Measurements from ENCODE around the gene ELOVL5. TPM values are rescaled to one million over a fixed set of nuclear protein-coding genes. Genes with fewer than 3 reads are reported as not detected.

The ELOVL5 gene
- total RNA-seq (42.0 TPM), polyA plus RNA-seq (ENCODE audit: insufficient read depth, low read depth, low replicate concordance) (20.5 TPM)
- long read RNA-seq, donor 1, transcript ELOVL5-201 (8 exons, 2,827 nt) = major isoform, 14 of 14 reads
- long read RNA-seq, donor 1, partial matches to known transcripts = 0 of 14 reads
- long read RNA-seq, donor 1, other reads (novel, unspliced or antisense) = 0 of 14 reads
- long read RNA-seq, donor 2, transcript ELOVL5-201 (8 exons, 2,827 nt) = major isoform, 26 of 29 reads
- long read RNA-seq, donor 2, partial matches to known transcripts = 0 of 29 reads
- long read RNA-seq, donor 2, other reads (novel, unspliced or antisense) = 0 of 29 reads
- long read RNA-seq, donor 3, transcript ELOVL5-201 (8 exons, 2,827 nt) = major isoform, 19 of 26 reads
- long read RNA-seq, donor 3, transcript ELOVL5-202 (3 exons, 580 nt) = minor isoform, 5 of 26 reads
- long read RNA-seq, donor 3, partial matches to known transcripts = 0 of 26 reads
- long read RNA-seq, donor 3, other reads (novel, unspliced or antisense) = 0 of 26 reads
- long read RNA-seq, donor 4, transcript ELOVL5-201 (8 exons, 2,827 nt) = major isoform, 13 of 13 reads
- long read RNA-seq, donor 4, partial matches to known transcripts = 0 of 13 reads
- long read RNA-seq, donor 4, other reads (novel, unspliced or antisense) = 0 of 13 reads
- long read RNA-seq, donor 5, partial matches to known transcripts = 0 of 1 reads
- long read RNA-seq, donor 5, other reads (novel, unspliced or antisense) = 0 of 1 reads
- long read RNA-seq, donor 6, transcript ELOVL5-201 (8 exons, 2,827 nt) = major isoform, 7 of 8 reads
- long read RNA-seq, donor 6, partial matches to known transcripts = 0 of 8 reads
- long read RNA-seq, donor 6, other reads (novel, unspliced or antisense) = 0 of 8 reads
- long read RNA-seq, donor 7, transcript ELOVL5-201 (8 exons, 2,827 nt) = major isoform, 24 of 33 reads
- long read RNA-seq, donor 7, partial matches to known transcripts = 4 of 33 reads
- long read RNA-seq, donor 7, other reads (novel, unspliced or antisense) = 3 of 33 reads
- long read RNA-seq, donor 8, transcript ELOVL5-201 (8 exons, 2,827 nt) = major isoform, 6 of 8 reads
- long read RNA-seq, donor 8, partial matches to known transcripts = 0 of 8 reads
- long read RNA-seq, donor 8, other reads (novel, unspliced or antisense) = 0 of 8 reads
- long read RNA-seq, donor 9, transcript ELOVL5-201 (8 exons, 2,827 nt) = major isoform, 8 of 9 reads
- long read RNA-seq, donor 9, partial matches to known transcripts = 0 of 9 reads
- long read RNA-seq, donor 9, other reads (novel, unspliced or antisense) = 0 of 9 reads
- long read RNA-seq, donor 10, transcript ELOVL5-201 (8 exons, 2,827 nt) = major isoform, 12 of 14 reads
- long read RNA-seq, donor 10, partial matches to known transcripts = 0 of 14 reads
- long read RNA-seq, donor 10, other reads (novel, unspliced or antisense) = 0 of 14 reads

GRCh38 chr6:53348371-53349208 is at the start of gene ELOVL5:
TSS of gene ELOVL5 (minus strand) at chr6:53348950. CDS start at chr6:53295699, 53,251 bp downstream.
- H3K27me3 ChIP-seq (ENCODE audit: control insufficient read depth, insufficient read depth, low read length) = no peaks in the 10 kb centered on the region
- no peaks in the 10 kb centered on the region for H3K36me3 ChIP-seq (ENCODE audit: control insufficient read depth in 2 of 3, insufficient read depth in 3 of 3, low read length in 3 of 3)
- peak; percentile 97 to 99 (median 99) for DNase-seq
- no peaks in the 10 kb centered on the region for H3K9me3 ChIP-seq (ENCODE audit: control insufficient read depth in 2 of 3, insufficient read depth in 1 of 3, low read length in 3 of 3)
- peak within 1 kb of the TSS; percentile 78 to 94 (median 92) for H3K4me3 ChIP-seq (ENCODE audit: low read length in 3 of 3)
- peak within 1 kb of the TSS; percentile 79 to 93 (median 89) for H3K9ac ChIP-seq (ENCODE audit: low read length in 3 of 3)
- FAIRE-seq = peak; percentile 59
- peak within 1 kb of the TSS; percentile 93 to 97 for H3K27ac ChIP-seq (ENCODE audit: low read depth in 2 of 2, low read length in 2 of 2)
- peaks cover 0 to 10% (median 5%) of the 10 kb centered on the region in 3 donors for H3K4me1 ChIP-seq (ENCODE audit: control insufficient read depth in 2 of 3, insufficient read depth in 2 of 3, low read depth in 1 of 3, low read length in 3 of 3)
- no peak for TF ChIP-seq CTCF (IDR thresholded peaks at IDR 0.05; ENCODE audit: borderline replicate concordance, extremely low read depth, insufficient read depth)
- intact Hi-C loops (cut with DNase I) = no loop called here

GRCh38 chr6:53397283-53397682 is 48.5 kb upstream of the ELOVL5 start:
- no peak overlapping the region for H3K9ac ChIP-seq (ENCODE audit: low read length in 3 of 3)
- intact Hi-C loops (cut with DNase I) = no loop called here
- H3K4me1 ChIP-seq (ENCODE audit: control insufficient read depth in 2 of 3, insufficient read depth in 2 of 3, low read depth in 1 of 3, low read length in 3 of 3) = no peaks in the 10 kb centered on the region
- no peak for TF ChIP-seq CTCF (IDR thresholded peaks at IDR 0.05; ENCODE audit: borderline replicate concordance, extremely low read depth, insufficient read depth)
- H3K27ac ChIP-seq (ENCODE audit: low read depth in 2 of 2, low read length in 2 of 2) = no peak overlapping the region
- H3K9me3 ChIP-seq (ENCODE audit: control insufficient read depth in 2 of 3, insufficient read depth in 1 of 3, low read length in 3 of 3) = no peaks in the 10 kb centered on the region
- no peak for DNase-seq
- no peak for FAIRE-seq
- no peaks in the 10 kb centered on the region for H3K27me3 ChIP-seq (ENCODE audit: control insufficient read depth, insufficient read depth, low read length)
- no peak overlapping the region for H3K4me3 ChIP-seq (ENCODE audit: low read length in 3 of 3)
- H3K36me3 ChIP-seq (ENCODE audit: control insufficient read depth in 2 of 3, insufficient read depth in 3 of 3, low read length in 3 of 3) = no peaks in the 10 kb centered on the region

GRCh38 chr6:53395986-53396385 is 47.2 kb upstream of the ELOVL5 start:
- FAIRE-seq = no peak
- Histone ChIP-seq H3K36me3 (ENCODE audit: control insufficient read depth in 2 of 3, insufficient read depth in 3 of 3, low read length in 3 of 3) (no peaks in the 10 kb centered on the region), H3K4me1 (ENCODE audit: control insufficient read depth in 2 of 3, insufficient read depth in 2 of 3, low read depth in 1 of 3, low read length in 3 of 3) (no peaks in the 10 kb centered on the region), H3K27me3 (ENCODE audit: control insufficient read depth, insufficient read depth, low read length) (no peaks in the 10 kb centered on the region), H3K9me3 (ENCODE audit: control insufficient read depth in 2 of 3, insufficient read depth in 1 of 3, low read length in 3 of 3) (no peaks in the 10 kb centered on the region), H3K4me3 (ENCODE audit: low read length in 3 of 3) (no peak overlapping the region), H3K27ac (ENCODE audit: low read depth in 2 of 2, low read length in 2 of 2) (no peak overlapping the region), H3K9ac (ENCODE audit: low read length in 3 of 3) (no peak overlapping the region)
- no peak for TF ChIP-seq CTCF (IDR thresholded peaks at IDR 0.05; ENCODE audit: borderline replicate concordance, extremely low read depth, insufficient read depth)
- intact Hi-C loops (cut with DNase I) = no loop called here
- DNase-seq = no peak
